Uterus (tissue), 4 donors: ENCODE data around the gene IFNLR1. TPM values are rescaled to one million over a fixed set of nuclear protein-coding genes. Genes with fewer than 3 reads are reported as not detected.

Experiments used
- DNase-seq, 2 donors: peaks; one replicate each; pipeline ENCODE4 v3.0.0-alpha.2; 2019 to 2020
- H3K27ac ChIP-seq, 2 donors: fragments of 200-600 bp; sonication (generic); 1 replicate in 1 of 2; 2 replicates in 1 of 2; pipeline ENCODE4 v1.5.1; 2016 to 2018
- H3K27me3 ChIP-seq, 2 donors: fragments of 200-600 bp; sonication (generic); one replicate each; pipeline ENCODE4 v1.5.1; 2018 to 2019; ENCODE audit warnings: control low read depth in 1 of 2
- H3K36me3 ChIP-seq, 2 donors: fragments of 200-600 bp; sonication (generic); one replicate each; pipeline ENCODE4 v1.5.1; 2019; ENCODE audit warnings: control low read depth in 1 of 2
- H3K4me1 ChIP-seq, 2 donors: fragments of 200-600 bp; sonication (generic); one replicate each; pipeline ENCODE4 v1.5.1; 2018 to 2019; ENCODE audit warnings: control low read depth in 1 of 2
- H3K4me3 ChIP-seq, 2 donors: fragments of 200-600 bp; sonication (generic); 1 replicate in 1 of 2; 2 replicates in 1 of 2; pipeline ENCODE4 v1.5.1; 2018 to 2019; ENCODE audit warnings: mild to moderate bottlenecking in 1 of 2
- H3K9me3 ChIP-seq, 2 donors: fragments of 200-600 bp; sonication (generic); one replicate each; pipeline ENCODE4 v1.5.1; 2019; ENCODE audit warnings: control low read depth in 1 of 2
- CTCF ChIP-seq, 4 experiments: fragments of 200-600 bp in 2 of 4; fragments of 450-650 bp in 2 of 4; sonication (generic) in 2 of 4; IDR thresholded peaks; one replicate each; pipeline ENCODE4 v1.5.1; 2016 to 2019; ENCODE audit warnings: antibody characterized with exemption in 4 of 4, mild to moderate bottlenecking in 2 of 4, moderate library complexity in 1 of 4
- POLR2A ChIP-seq, 2 donors: fragments of 450-650 bp; IDR thresholded peaks; one replicate each; pipeline ENCODE4 v1.6.1; 2016; ENCODE audit warnings: antibody characterized with exemption in 2 of 2, mild to moderate bottlenecking in 1 of 2, moderate library complexity in 1 of 2
- intact Hi-C: fragments of 100-400 bp; cut with DNase I; formaldehyde crosslinking; loops from one replicate; pipeline ENCODE4 v1.15.1; 2023; ENCODE audit warnings: low total_unique reads
- total RNA-seq, 4 donors: library from RNA; depleted of rRNA in 3 of 4; stranded (reverse); fragments of >200 nt in 3 of 4; gene quantifications; one replicate each; pipeline versions ENCODE4 v1.1.0 to v1.2.4, GENCODE V29; 2014 to 2023
- donor health status: DM: yes; HTN: yes; CAD: no.

IFNLR1 gene
- total RNA-seq, 4 donors from 2014 or later: 0.29 to 2.6 (median 1.3) TPM; not detected in 1

GRCh38 chr1:24133819-24134218, 53.3 kb downstream of the IFNLR1 start:
- TF ChIP-seq POLR2A (IDR thresholded peaks at IDR 0.05): no peak
- no peak for TF ChIP-seq CTCF (IDR thresholded peaks at IDR 0.05)
- no peak for DNase-seq
- no peaks in the 10 kb centered on the region for H3K4me1 ChIP-seq
- intact Hi-C loops: no loop called here
- peaks cover 0 to 4% of the 10 kb centered on the region in 2 donors for H3K9me3 ChIP-seq
- H3K36me3 ChIP-seq: no peaks in the 10 kb centered on the region
- H3K4me3 ChIP-seq: no peak overlapping the region
- H3K27me3 ChIP-seq: no peaks in the 10 kb centered on the region
- H3K27ac ChIP-seq: no peak overlapping the region

- no peak for DNase-seq
- intact Hi-C loops: no loop called here
- TF ChIP-seq POLR2A (IDR thresholded peaks at IDR 0.05) (no peak), CTCF (IDR thresholded peaks at IDR 0.05) (no peak)
- H3K4me1 ChIP-seq: no peaks in the 10 kb centered on the region
- no peaks in the 10 kb centered on the region for H3K27me3 ChIP-seq
- peaks cover 0 to 4% of the 10 kb centered on the region in 2 donors for H3K9me3 ChIP-seq
- no peaks in the 10 kb centered on the region for H3K36me3 ChIP-seq
- no peak overlapping the region for H3K4me3 ChIP-seq
- H3K27ac ChIP-seq: no peak overlapping the region
Measured at GRCh38 chr1:24130385-24130784, 56.7 kb downstream of the IFNLR1 start.

- Histone ChIP-seq H3K36me3 (no peaks in the 10 kb centered on the region), H3K9me3 (peaks cover 0 to 4% of the 10 kb centered on the region in 2 donors), H3K4me1 (no peaks in the 10 kb centered on the region), H3K27ac (no peak overlapping the region), H3K27me3 (no peaks in the 10 kb centered on the region), H3K4me3 (no peak overlapping the region)
- TF ChIP-seq POLR2A (IDR thresholded peaks at IDR 0.05) (no peak), CTCF (IDR thresholded peaks at IDR 0.05) (no peak)
- DNase-seq: no peak
- intact Hi-C loops: no loop called here
Measured at GRCh38 chr1:24127801-24128363, 59.2 kb downstream of the IFNLR1 start.

GRCh38 chr1:24127134-24127800, 59.8 kb downstream of the IFNLR1 start:
- Histone ChIP-seq H3K9me3 (peaks cover 0 to 4% of the 10 kb centered on the region in 2 donors), H3K27ac (peak overlapping the region in 1 of 2 donors; percentile 27), H3K36me3 (no peaks in the 10 kb centered on the region), H3K27me3 (no peaks in the 10 kb centered on the region), H3K4me3 (no peak overlapping the region), H3K4me1 (no peaks in the 10 kb centered on the region)
- no peak for TF ChIP-seq POLR2A (IDR thresholded peaks at IDR 0.05)
- TF ChIP-seq CTCF (IDR thresholded peaks at IDR 0.05): no peak
- intact Hi-C loops: no loop called here
- DNase-seq: no peak

- Histone ChIP-seq H3K9me3 (peaks cover 0 to 4% of the 10 kb centered on the region in 2 donors), H3K27me3 (no peaks in the 10 kb centered on the region), H3K36me3 (no peaks in the 10 kb centered on the region), H3K27ac (peak overlapping the region in 1 of 2 donors; percentile 27), H3K4me1 (no peaks in the 10 kb centered on the region), H3K4me3 (no peak overlapping the region)
- intact Hi-C loops: no loop called here
- TF ChIP-seq POLR2A (IDR thresholded peaks at IDR 0.05) (no peak), CTCF (IDR thresholded peaks at IDR 0.05) (no peak)
- no peak for DNase-seq
Measured at GRCh38 chr1:24126672-24127023, 60.4 kb downstream of the IFNLR1 start.
